Kidney (tissue), 14 donors: ENCODE data around the gene ATP1B3. TPM values are rescaled to one million over a fixed set of nuclear protein-coding genes. Genes with fewer than 3 reads are reported as not detected.

Experiments used
- DNase-seq, 5 donors: peaks; one replicate each; pipeline ENCODE4 v3.0.0-alpha.2; 2013 to 2020
- FAIRE-seq: peaks from 2 replicates; lab custom pipeline; 2012; peaks lifted over from hg19 to GRCh38; lab: Jason Lieb, UNC
- H3K27ac ChIP-seq, 2 donors: one replicate each; pipeline ENCODE4 v1.7.0; 2013; ENCODE audit warnings: low read depth in 2 of 2, low read length in 2 of 2, inconsistent platforms in 1 of 2
- H3K27me3 ChIP-seq: one replicate; pipeline ENCODE4 v1.7.1; 2013; ENCODE audit warnings: low read length, inconsistent platforms; ENCODE audit not compliant: control insufficient read depth, insufficient read depth
- H3K36me3 ChIP-seq, 3 donors: one replicate each; pipeline versions ENCODE4 v1.7.0 to v1.7.1; 2013; ENCODE audit warnings: low read length in 3 of 3, control low read depth in 1 of 3, inconsistent platforms in 1 of 3; ENCODE audit not compliant: insufficient read depth in 3 of 3, control insufficient read depth in 2 of 3
- H3K4me1 ChIP-seq, 3 donors: one replicate each; pipeline versions ENCODE4 v1.7.0 to v1.7.1; 2013; ENCODE audit warnings: low read length in 3 of 3, inconsistent platforms in 1 of 3, low read depth in 1 of 3; ENCODE audit not compliant: control insufficient read depth in 2 of 3, insufficient read depth in 2 of 3
- H3K4me3 ChIP-seq, 3 donors: one replicate each; pipeline versions ENCODE4 v1.7.0 to v1.8.1; 2013; ENCODE audit warnings: low read length in 3 of 3, control low read depth in 1 of 3, inconsistent platforms in 1 of 3
- H3K9ac ChIP-seq, 3 donors: one replicate each; pipeline versions ENCODE4 v1.7.0 to v1.7.1; 2013; ENCODE audit warnings: low read length in 3 of 3, control low read depth in 1 of 3, inconsistent platforms in 1 of 3
- H3K9me3 ChIP-seq, 3 donors: one replicate each; pipeline versions ENCODE4 v1.7.0 to v1.7.1; 2013; ENCODE audit warnings: low read length in 3 of 3, control low read depth in 1 of 3, inconsistent platforms in 1 of 3; ENCODE audit not compliant: control insufficient read depth in 2 of 3, insufficient read depth in 1 of 3
- intact Hi-C: fragments of 100-400 bp; cut with DNase I; formaldehyde crosslinking; loops from one replicate; pipeline ENCODE4 v1.11.1; 2022
- polyA plus RNA-seq: library from polyadenylated mRNA; stranded (reverse); fragments of 350-450 nt; fragmentation: Illumina TruSeq; extraction: RNeasy Lipid Tissue Mini Kit (QIAGEN cat#74804); gene quantifications from one replicate; pipeline ENCODE4 v1.2.3, GENCODE V29; 2014; ENCODE audit warnings: low read depth, low replicate concordance; ENCODE audit not compliant: insufficient read depth
- total RNA-seq: library from RNA; stranded (reverse); fragmentation: NEBNext Ultra II Directional; extraction: Animal tissue kit (Norgen Biotek cat#: 25700); gene quantifications from one replicate; pipeline ENCODE4 v1.2.1, GENCODE V29; 2021
- TF ChIP-seq, protein P1 (sequence below): IDR thresholded peaks from 3 replicates; pipeline ENCODE4 v1.5.1; 2012; ENCODE audit warnings: mild to moderate bottlenecking, moderate library complexity, borderline replicate concordance; ENCODE audit not compliant: insufficient read depth; ENCODE audit errors: extremely low read depth
- donor health status: control.
- donor health status: control.
- donor health status: control.
- donor health status: control.
- donor health status: control.
- donor health status: DM: yes; HTN: yes; CAD: no.
- donor health status: Normal renal cell carcinoma (clear cell type).

ATP1B3 gene
- total and polyA plus RNA-seq, 2 donors from 2014 or later = 110 to 195 TPM

DNA sequence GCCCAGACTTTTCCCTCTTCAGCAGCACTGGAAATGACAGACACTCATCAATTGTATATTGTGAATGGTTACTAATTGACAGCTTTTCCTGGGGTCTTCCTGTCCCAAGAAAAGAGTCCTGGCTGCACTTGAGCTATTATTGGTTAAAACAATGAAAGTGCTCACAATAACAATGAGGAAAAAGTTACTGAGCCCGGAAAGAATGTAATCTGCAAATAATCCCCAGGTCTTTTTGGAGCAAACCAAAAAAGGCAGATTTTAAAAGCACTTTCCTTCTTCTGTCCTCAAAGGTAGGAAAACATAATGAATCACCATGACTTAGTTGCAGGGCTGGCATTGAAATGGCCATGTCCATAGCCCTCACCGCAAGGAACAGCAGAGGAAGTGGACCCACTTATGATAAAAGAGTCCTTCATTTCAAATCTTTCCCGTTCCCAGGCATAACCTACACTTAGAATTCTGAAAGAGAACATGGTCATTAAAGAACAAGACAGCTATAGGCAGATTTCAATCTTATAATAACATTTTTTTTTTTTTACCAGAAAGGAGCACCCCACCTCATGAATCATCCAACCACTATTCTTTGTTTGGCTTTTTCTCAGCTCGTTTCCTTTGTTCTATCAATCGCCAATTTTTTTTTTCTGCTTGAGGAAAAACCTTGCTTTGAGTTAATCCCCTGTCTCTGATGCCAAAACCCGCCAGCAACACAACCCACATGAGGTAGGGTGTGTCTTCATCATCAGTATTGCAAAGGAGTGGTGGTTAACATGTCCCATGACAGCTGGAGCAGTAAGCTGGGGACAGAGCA is 35.5 kb upstream of the ATP1B3 start:
- Histone ChIP-seq H3K36me3 (no peaks in the 10 kb centered on the region), H3K4me3 (no peak overlapping the region), H3K27ac (no peak overlapping the region), H3K9me3 (no peaks in the 10 kb centered on the region), H3K9ac (no peak overlapping the region), H3K4me1 (no peaks in the 10 kb centered on the region), H3K27me3 (no peaks in the 10 kb centered on the region)
- TF ChIP-seq, protein P1, sequence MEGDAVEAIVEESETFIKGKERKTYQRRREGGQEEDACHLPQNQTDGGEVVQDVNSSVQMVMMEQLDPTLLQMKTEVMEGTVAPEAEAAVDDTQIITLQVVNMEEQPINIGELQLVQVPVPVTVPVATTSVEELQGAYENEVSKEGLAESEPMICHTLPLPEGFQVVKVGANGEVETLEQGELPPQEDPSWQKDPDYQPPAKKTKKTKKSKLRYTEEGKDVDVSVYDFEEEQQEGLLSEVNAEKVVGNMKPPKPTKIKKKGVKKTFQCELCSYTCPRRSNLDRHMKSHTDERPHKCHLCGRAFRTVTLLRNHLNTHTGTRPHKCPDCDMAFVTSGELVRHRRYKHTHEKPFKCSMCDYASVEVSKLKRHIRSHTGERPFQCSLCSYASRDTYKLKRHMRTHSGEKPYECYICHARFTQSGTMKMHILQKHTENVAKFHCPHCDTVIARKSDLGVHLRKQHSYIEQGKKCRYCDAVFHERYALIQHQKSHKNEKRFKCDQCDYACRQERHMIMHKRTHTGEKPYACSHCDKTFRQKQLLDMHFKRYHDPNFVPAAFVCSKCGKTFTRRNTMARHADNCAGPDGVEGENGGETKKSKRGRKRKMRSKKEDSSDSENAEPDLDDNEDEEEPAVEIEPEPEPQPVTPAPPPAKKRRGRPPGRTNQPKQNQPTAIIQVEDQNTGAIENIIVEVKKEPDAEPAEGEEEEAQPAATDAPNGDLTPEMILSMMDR = no peak
- intact Hi-C loops = no loop called here
- no peak for DNase-seq
- no peak for FAIRE-seq

DNA sequence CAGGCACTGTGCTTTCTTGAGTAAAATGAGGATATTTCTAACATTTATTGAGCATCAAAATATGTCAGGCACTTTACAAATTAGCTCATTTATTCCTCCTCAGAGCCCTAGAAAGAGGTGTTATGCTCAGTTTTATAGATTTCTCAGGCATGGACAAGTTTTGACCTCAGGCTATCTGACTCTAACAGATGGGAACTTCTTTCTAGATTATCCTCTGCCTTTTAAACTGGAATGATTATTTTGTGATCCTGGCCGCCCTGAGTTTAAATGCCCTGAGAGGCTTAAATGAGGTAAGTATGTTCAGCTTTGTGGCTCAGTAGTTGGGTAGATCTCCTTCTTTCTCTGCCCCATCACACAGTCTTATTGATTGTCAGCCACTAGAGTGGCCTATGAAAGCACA is 32.3 kb upstream of the ATP1B3 start:
- Histone ChIP-seq H3K36me3 (no peaks in the 10 kb centered on the region), H3K9ac (no peak overlapping the region), H3K4me3 (no peak overlapping the region), H3K27ac (no peak overlapping the region), H3K4me1 (no peaks in the 10 kb centered on the region), H3K9me3 (no peaks in the 10 kb centered on the region), H3K27me3 (no peaks in the 10 kb centered on the region)
- TF ChIP-seq, protein P1 = no peak
- intact Hi-C loops = no loop called here
- DNase-seq (no peak), FAIRE-seq (no peak)

DNA sequence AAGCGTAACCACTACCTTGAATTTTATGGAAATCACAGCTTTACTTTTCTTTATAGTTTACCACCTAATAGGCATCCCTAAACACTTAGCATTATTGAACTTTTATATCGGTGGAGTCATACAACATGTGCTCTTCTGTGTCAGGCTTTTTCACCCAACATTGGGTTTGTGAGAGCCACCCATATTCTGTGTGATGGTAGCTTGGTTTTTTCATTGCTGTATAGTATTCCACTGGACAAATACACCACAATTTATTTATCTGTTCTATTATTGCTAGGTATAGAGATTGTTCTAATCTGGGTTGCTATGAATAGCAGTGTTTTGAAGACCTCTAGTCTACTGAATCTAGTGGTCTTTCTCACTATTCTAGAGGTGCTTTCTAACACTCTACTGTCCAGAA is 31.6 kb upstream of the ATP1B3 start:
- Histone ChIP-seq H3K9ac (no peak overlapping the region), H3K27ac (no peak overlapping the region), H3K9me3 (no peaks in the 10 kb centered on the region), H3K27me3 (no peaks in the 10 kb centered on the region), H3K36me3 (no peaks in the 10 kb centered on the region), H3K4me1 (no peaks in the 10 kb centered on the region), H3K4me3 (no peak overlapping the region)
- TF ChIP-seq, protein P1 = no peak
- FAIRE-seq (no peak), DNase-seq (no peak)
- intact Hi-C loops = no loop called here
